A549 (cell line): ENCODE measurements around the gene CPS1. TPM values are rescaled to one million over a fixed set of nuclear protein-coding genes. Genes with fewer than 3 reads are reported as not detected.

Experiments used
- ATAC-seq, 2 experiments: fragments of 200-7000 bp in 1 of 2; fragments of >200 bp in 1 of 2; cut with Nextera tagmentation in 1 of 2; cut with Tn5 transposase in 1 of 2; 3 replicates each; pipeline versions ENCODE4 v1.8.0 to v1.9.1; 2018 to 2020; ENCODE audit warnings: mild to moderate bottlenecking in 1 of 2, moderate library complexity in 1 of 2
- CTCF ChIA-PET: fragments of 300-600 bp; sonication (Branson Sonifier 250); formaldehyde crosslinking; extraction: SDS; loops from one replicate; lab custom pipeline; 2021; ENCODE audit warnings: antibody characterized with exemption, inconsistent platforms; lab: Yijun Ruan, JAX
- POLR2A ChIA-PET: fragments of 350-600 bp; formaldehyde crosslinking; extraction: SDS; loops from one replicate; lab custom pipeline; 2021; ENCODE audit warnings: antibody characterized with exemption, inconsistent platforms; lab: Yijun Ruan, JAX
- DNase-seq, 2 experiments: peaks; one replicate each; pipeline versions ENCODE4 v3.0.0 to v3.0.0-alpha.2; 2011 to 2016; ENCODE audit warnings: low read depth in 1 of 2, low spot score in 1 of 2
- FAIRE-seq: peaks from 2 replicates; lab custom pipeline; 2011; peaks lifted over from hg19 to GRCh38; lab: Jason Lieb, UNC
- H3K27ac ChIP-seq, 2 experiments: fragments of >200 bp; sonication (Bioruptor Twin); formaldehyde crosslinking; 3 replicates each; pipeline ENCODE4 v1.5.1; 2016 to 2017
- H3K4me1 ChIP-seq: fragments of >200 bp; sonication (Bioruptor Twin); formaldehyde crosslinking; 3 replicates; pipeline ENCODE4 v1.6.1; 2016
- H3K4me2 ChIP-seq: fragments of >200 bp; sonication (Bioruptor Twin); formaldehyde crosslinking; 3 replicates; pipeline ENCODE4 v1.6.1; 2016
- H3K4me3 ChIP-seq: fragments of >200 bp; sonication (Bioruptor Twin); formaldehyde crosslinking; 3 replicates; pipeline ENCODE4 v1.5.1; 2016
- H3K9me3 ChIP-seq: fragments of >200 bp; sonication (Bioruptor Twin); formaldehyde crosslinking; 3 replicates; pipeline ENCODE4 v1.6.1; 2016
- CBX2 ChIP-seq: fragments of 200-600 bp; sonication (generic); IDR thresholded peaks from 2 replicates; pipeline ENCODE4 v1.6.1; 2016; ENCODE audit warnings: low read depth, mild to moderate bottlenecking, borderline replicate concordance
- CEBPB ChIP-seq, 2 experiments: fragments of >200 bp in 1 of 2; sonication (Bioruptor Twin) in 1 of 2; formaldehyde crosslinking in 1 of 2; IDR thresholded peaks; 2 replicates each; pipeline ENCODE4 v1.6.1; 2012 to 2016
- CHD2 ChIP-seq: fragments of 150-350 bp; IDR thresholded peaks from 2 replicates; pipeline ENCODE4 v1.6.1; 2014; ENCODE audit warnings: low read length; ENCODE audit not compliant: partially characterized antibody
- CHD4 ChIP-seq: fragments of 200-600 bp; sonication (generic); IDR thresholded peaks from 2 replicates; pipeline ENCODE4 v1.6.1; 2016; ENCODE audit warnings: antibody characterized with exemption, mild to moderate bottlenecking, borderline replicate concordance
- CTCF ChIP-seq: fragments of >200 bp; sonication (Bioruptor Twin); formaldehyde crosslinking; IDR thresholded peaks from 3 replicates; pipeline ENCODE4 v1.5.1; 2016
- EP300 ChIP-seq, 2 experiments: fragments of >200 bp; sonication (Bioruptor Twin); formaldehyde crosslinking; IDR thresholded peaks; 2 replicates in 1 of 2; 3 replicates in 1 of 2; pipeline ENCODE4 v1.6.1; 2016 to 2017
- FOSL2 ChIP-seq, 2 experiments: fragments of 450-650 bp in 1 of 2; fragments of >200 bp in 1 of 2; sonication (Bioruptor Twin) in 1 of 2; formaldehyde crosslinking; IDR thresholded peaks; 2 replicates each; pipeline versions ENCODE4 v1.5.0 to v1.6.1; 2016 to 2020; ENCODE audit warnings: mild to moderate bottlenecking in 1 of 2, moderate library complexity in 1 of 2
- GATA3 ChIP-seq: IDR thresholded peaks from 2 replicates; pipeline ENCODE4 v1.6.1; 2012; ENCODE audit warnings: borderline replicate concordance
- HDAC2 ChIP-seq: fragments of 200-600 bp; sonication (generic); IDR thresholded peaks from 2 replicates; pipeline ENCODE4 v1.6.1; 2016
- HES2 ChIP-seq: fragments of >200 bp; sonication (Bioruptor Twin); formaldehyde crosslinking; IDR thresholded peaks from 2 replicates; pipeline ENCODE4 v1.6.1; 2016
- HOXB5 ChIP-seq: fragments of 250-450 bp; sonication (Bioruptor Pico); IDR thresholded peaks from 2 replicates; pipeline ENCODE4 v1.5.0; 2020; ENCODE audit warnings: mild to moderate bottlenecking, moderate library complexity
- KDM1A ChIP-seq: fragments of 200-600 bp; sonication (generic); IDR thresholded peaks from 2 replicates; pipeline ENCODE4 v1.6.1; 2016; ENCODE audit warnings: low read depth, mild to moderate bottlenecking
- KDM5A ChIP-seq: fragments of 200-600 bp; sonication (generic); IDR thresholded peaks from 2 replicates; pipeline ENCODE4 v1.6.1; 2016; ENCODE audit warnings: antibody characterized with exemption, mild to moderate bottlenecking
- MAZ ChIP-seq: fragments of 150-350 bp; IDR thresholded peaks from 2 replicates; pipeline ENCODE4 v1.6.1; 2014; ENCODE audit warnings: antibody characterized with exemption, low read depth, low read length, borderline replicate concordance
- NPAS2 ChIP-seq: fragments of 250-450 bp; sonication (Bioruptor Pico); IDR thresholded peaks from 2 replicates; pipeline ENCODE4 v1.8.0; 2022; ENCODE audit warnings: mild to moderate bottlenecking, moderate library complexity, borderline replicate concordance
- PBX3 ChIP-seq: IDR thresholded peaks from 2 replicates; pipeline ENCODE4 v1.6.1; 2012
- RCOR1 ChIP-seq: fragments of 150-350 bp; IDR thresholded peaks from 2 replicates; pipeline ENCODE4 v1.6.1; 2014; ENCODE audit warnings: antibody characterized with exemption, low read length, low read depth
- SREBF2 ChIP-seq: fragments of 450-650 bp; IDR thresholded peaks from 2 replicates; pipeline ENCODE4 v1.6.1; 2014; ENCODE audit warnings: mild to moderate bottlenecking, moderate library complexity
- TFCP2L1 ChIP-seq: fragments of 250-450 bp; sonication (Bioruptor Pico); IDR thresholded peaks from 2 replicates; pipeline ENCODE4 v1.5.0; 2021; ENCODE audit warnings: mild to moderate bottlenecking
- USF2 ChIP-seq: fragments of 450-650 bp; IDR thresholded peaks from 2 replicates; pipeline ENCODE4 v1.6.1; 2014; ENCODE audit warnings: antibody characterized with exemption
- ZFP36 ChIP-seq: fragments of 450-650 bp; IDR thresholded peaks from 2 replicates; pipeline ENCODE4 v1.6.1; 2014; ENCODE audit warnings: borderline replicate concordance; ENCODE audit not compliant: partially characterized antibody
- WGBS: methylation state at CpG from one replicate; pipeline ENCODE4 v1.1.6; 2017; ENCODE audit errors: missing lambda C conversion rate; 5-methylcytosine and 5-hydroxymethylcytosine counted together
- polyA plus RNA-seq, 4 experiments: library from polyadenylated mRNA; depleted of rRNA in 3 of 4; stranded (reverse); fragments of >200 nt; fragmentation: RNase III in 1 of 4; extraction: RNeasy Plus Mini Kit Qiagen cat#74134 plus additional on column Dnase treatment in 1 of 4; gene quantifications; 2 replicates in 3 of 4; 3 replicates in 1 of 4; pipeline ENCODE4 v1.2.3, GENCODE V29; 2011 to 2017

The CPS1 gene
- polyA plus RNA-seq, 2 of the 4 experiments (the other 2 are of a cell fraction): 16.1 to 61.3 TPM

GRCh38 chr2:210584834-210585233 lies 28.4 kb downstream of the CPS1 start:
- WGBS: 6% methylated on average over 2 of the region's 2 CpGs
- H3K4me1 ChIP-seq: peaks cover 10% of the 10 kb centered on the region; the same call in 2 of the 3 replicates
- no peaks in the 10 kb centered on the region for H3K9me3 ChIP-seq
- TF ChIP-seq FOSL2 (IDR thresholded peaks at IDR 0.05) (0 out of 2 replicates have a peak, but pooled peaks have one; percentile 4), FOSL2 (CRISPR knock-in tag; IDR thresholded peaks at IDR 0.05) (peak; percentile 51; the same call in 1 of the 2 replicates), USF2 (no peak), ZFP36 (no peak), HOXB5 (CRISPR knock-in tag) (no peak), EP300 (IDR thresholded peaks at IDR 0.05) (no peak), SREBF2 (no peak), CTCF (no peak)
- TF ChIP-seq, all 56 proteins: peak for 1
- ChIA-PET POLR2A (no interaction called here), CTCF (no interaction called here)
- H3K27ac ChIP-seq: no peak overlapping the region
- no peak overlapping the region for H3K4me3 ChIP-seq
- ATAC-seq (no peak), FAIRE-seq (no peak), DNase-seq (peak in 1 of 2 experiments; percentile 46)
- H3K4me2 ChIP-seq: peak overlapping the region; percentile 54

- peaks cover 10% of the 10 kb centered on the region; the same call in 2 of the 3 replicates for H3K4me1 ChIP-seq
- TF ChIP-seq CHD2: no peak
- no peak for TF ChIP-seq GATA3
- no peak for TF ChIP-seq KDM5A
- TF ChIP-seq NPAS2 (CRISPR knock-in tag): no peak
- no peak for TF ChIP-seq PBX3
- no peak for TF ChIP-seq CHD4
- no peak for TF ChIP-seq TFCP2L1
- no peak for TF ChIP-seq HOXB5 (CRISPR knock-in tag)
- TF ChIP-seq CTCF: no peak
- no peak for TF ChIP-seq CEBPB (IDR thresholded peaks at IDR 0.05)
- TF ChIP-seq RCOR1: no peak
- TF ChIP-seq HES2: no peak
- no peak for TF ChIP-seq MAZ
- no peak for TF ChIP-seq KDM1A
- TF ChIP-seq CBX2: no peak
- no peak for TF ChIP-seq HDAC2
- no peak for ATAC-seq
- FAIRE-seq: no peak
- no peak overlapping the region for H3K27ac ChIP-seq
- H3K4me2 ChIP-seq: no peak overlapping the region
- POLR2A ChIA-PET: no interaction called here
- DNase-seq: no peak
- no peak overlapping the region for H3K4me3 ChIP-seq
- no peaks in the 10 kb centered on the region for H3K9me3 ChIP-seq
- CTCF ChIA-PET: no interaction called here
Observed at GRCh38 chr2:210586381-210586780, 30.0 kb downstream of the CPS1 start.
